Heart right ventricle (tissue), 16 donors: Measurements from ENCODE around the gene ERVV-1. TPM values are rescaled to one million over a fixed set of nuclear protein-coding genes. Genes with fewer than 3 reads are reported as not detected.

Experiments used
- ATAC-seq, 8 donors: fragments of 200-7000 bp; cut with Tn5 transposase; one replicate each; pipeline ENCODE4 v1.9.1; 2020; ENCODE audit warnings: mild to moderate bottlenecking in 8 of 8, moderate library complexity in 8 of 8, moderate number of reproducible peaks in 1 of 8
- DNase-seq, 2 donors: peaks; one replicate each; pipeline ENCODE4 v3.0.0-alpha.2; 2020
- H3K27ac ChIP-seq, 10 donors: fragments of 200-600 bp; sonication (generic) in 2 of 10; one replicate each; pipeline versions ENCODE4 v1.5.0 to v1.8.0; 2020 to 2022; ENCODE audit warnings: mild to moderate bottlenecking in 3 of 10
- H3K27me3 ChIP-seq, 7 donors: fragments of 200-600 bp; one replicate each; pipeline ENCODE4 v1.8.0; 2021 to 2022; ENCODE audit warnings: mild to moderate bottlenecking in 2 of 7
- H3K36me3 ChIP-seq, 9 donors: fragments of 200-600 bp; sonication (generic) in 1 of 9; one replicate each; pipeline versions ENCODE4 v1.5.0 to v1.8.0; 2020 to 2022; ENCODE audit warnings: mild to moderate bottlenecking in 2 of 9
- H3K4me1 ChIP-seq, 9 donors: fragments of 200-600 bp; sonication (generic) in 1 of 9; one replicate each; pipeline versions ENCODE4 v1.5.0 to v1.8.0; 2020 to 2022; ENCODE audit warnings: mild to moderate bottlenecking in 4 of 9
- H3K4me3 ChIP-seq, 10 donors: fragments of 200-600 bp; sonication (generic) in 2 of 10; one replicate each; pipeline versions ENCODE4 v1.5.0 to v1.8.0; 2020 to 2022; ENCODE audit warnings: mild to moderate bottlenecking in 7 of 10, moderate library complexity in 2 of 10
- H3K9me3 ChIP-seq, 11 donors: fragments of 200-600 bp in 10 of 11; sonication (generic) in 2 of 11; one replicate each; pipeline versions ENCODE4 v1.5.0 to v1.8.0; 2013 to 2022; ENCODE audit warnings: mild to moderate bottlenecking in 2 of 11, control low read depth in 1 of 11, moderate library complexity in 1 of 11
- CTCF ChIP-seq, 9 donors: fragments of 200-600 bp; sonication (generic) in 2 of 9; IDR thresholded peaks; one replicate each; pipeline versions ENCODE4 v1.5.0 to v1.8.0; 2021 to 2022; ENCODE audit warnings: antibody characterized with exemption in 9 of 9, mild to moderate bottlenecking in 5 of 9, moderate library complexity in 1 of 9
- WGBS, 2 donors: extraction: QIAGEN DNeasy Blood & Tissue Kit; methylation state at CpG; one replicate each; pipeline ENCODE4 v1.1.7; 2013; ENCODE audit warnings: inconsistent platforms in 1 of 2; 5-methylcytosine and 5-hydroxymethylcytosine counted together
- intact Hi-C, 10 donors: fragments of 100-400 bp; cut with DNase I; formaldehyde crosslinking; loops; one replicate each; pipeline versions ENCODE4 v1.11.1 to v1.14.2; 2022
- polyA plus RNA-seq, 2 donors: library from polyadenylated mRNA; stranded (reverse); fragments of 200-250 nt; gene quantifications; one replicate each; pipeline ENCODE4 v1.2.3, GENCODE V29; 2013
- total RNA-seq, 10 donors: library from RNA; stranded (reverse); fragmentation: NEBNext Ultra II Directional in 3 of 10; extraction: Animal tissue kit (Norgen Biotek cat#: 25700) in 3 of 10; gene quantifications; one replicate each; pipeline versions ENCODE4 v1.2.1 to v1.2.4, GENCODE V29; 2021 to 2023
- donor health status: Arrhythmogenic right ventricular cardiomyopathy.
- donor health status: ischemic (EF 13 %, LVEDD 7.1; RV severe dilation, severe dysfunction).
- donor health status: healthy with polysubstance abuse.
- donor health status: DM: no; HTN: yes; CAD: no.
- donor health status: DM: no; HTN: no; CAD: no.
- donor health status: ischemic (EF 25% LVEDD 6.9; RV normal size, moderate dysfunction).
- donor health status: ischemic (EF 25% LVEDD 5.7; RV mildly dilated, moderate dysfunction).
- donor health status: healthy.
- donor health status: DM: yes; HTN: yes; CAD: no.
- donor health status: Ischemic cardiomyopathy.
- donor health status: ischemic (EF 35%, LVEDD 5.7; RV mildly dilated, moderate dysfunction).
- donor health status: nonischemic (EF 11% LVEDD 7.7; RV severe dilation, severe dysfunction).
- donor health status: DM: yes; HTN: yes; CAD: no.
- donor health status: PGD.
- donor health status: ischemic (EF 29% LVEDD 5.4; RV normal size, mild dysfunction).
- donor health status: nonischemic (EF 23%, LVEDD 6.1; RV moderate dilation, normal function).

The ERVV-1 gene
- total and polyA plus RNA-seq, 12 donors: 0.03 to 0.19 TPM; not detected in 10

GRCh38 chr19:53037101-53038097 is 23.7 kb downstream of the ERVV-1 start:
- H3K27me3 ChIP-seq: peaks cover 0 to 31% (median 0%) of the 10 kb centered on the region in 7 donors
- intact Hi-C loops: no loop called here
- peak overlapping the region in 9 of 10 donors; percentile 8 to 56 (median 41) for H3K4me3 ChIP-seq
- WGBS, 2 donors: 13 to 14% methylated on average over 52 of the region's 52 CpGs
- ATAC-seq: peak in 6 of 8 donors; percentile 45 to 97 (median 72)
- peak overlapping the region in 1 of 10 donors; percentile 17 for H3K27ac ChIP-seq
- H3K36me3 ChIP-seq: no peaks in the 10 kb centered on the region
- H3K4me1 ChIP-seq: no peaks in the 10 kb centered on the region
- TF ChIP-seq CTCF (IDR thresholded peaks at IDR 0.05): no peak
- H3K9me3 ChIP-seq: peaks cover 0 to 77% (median 7%) of the 10 kb centered on the region in 11 donors
- peak; percentile 5 to 38 for DNase-seq

GRCh38 chr19:53041366-53041765 is 27.6 kb downstream of the ERVV-1 start:
- H3K4me1 ChIP-seq: no peaks in the 10 kb centered on the region
- H3K36me3 ChIP-seq: no peaks in the 10 kb centered on the region
- ATAC-seq: no peak
- H3K27ac ChIP-seq: no peak overlapping the region
- peaks cover 0 to 91% (median 7%) of the 10 kb centered on the region in 11 donors for H3K9me3 ChIP-seq
- TF ChIP-seq CTCF (IDR thresholded peaks at IDR 0.05): no peak
- intact Hi-C loops: no loop called here
- 74 to 88% methylated on average over 1 of the region's 1 CpG for WGBS, 2 donors
- no peak for DNase-seq
- H3K27me3 ChIP-seq: peaks cover 0 to 43% (median 0%) of the 10 kb centered on the region in 7 donors
- no peak overlapping the region for H3K4me3 ChIP-seq

GRCh38 chr19:53045536-53045935 is 31.8 kb downstream of the ERVV-1 start:
- intact Hi-C loops: no loop called here
- DNase-seq (no peak), ATAC-seq (no peak)
- Histone ChIP-seq H3K27me3 (peaks cover 0 to 19% (median 0%) of the 10 kb centered on the region in 7 donors), H3K4me1 (no peaks in the 10 kb centered on the region), H3K36me3 (no peaks in the 10 kb centered on the region), H3K9me3 (peaks cover 0 to 80% (median 8%) of the 10 kb centered on the region in 11 donors), H3K4me3 (no peak overlapping the region), H3K27ac (no peak overlapping the region)
- 85% methylated on average over 16 of the region's 16 CpGs for WGBS, 2 donors
- no peak for TF ChIP-seq CTCF (IDR thresholded peaks at IDR 0.05)

- DNase-seq: no peak
- 79 to 92% methylated on average over 2 of the region's 2 CpGs for WGBS, 2 donors
Observed at GRCh38 chr19:53047379-53047778, 33.7 kb downstream of the ERVV-1 start.

More at GRCh38 chr19:53047379-53047778, 33.7 kb downstream of the ERVV-1 start:
- Histone ChIP-seq H3K36me3 (no peaks in the 10 kb centered on the region), H3K9me3 (peaks cover 0 to 81% (median 8%) of the 10 kb centered on the region in 11 donors), H3K27me3 (peaks cover 0 to 19% (median 0%) of the 10 kb centered on the region in 7 donors), H3K27ac (no peak overlapping the region), H3K4me1 (no peaks in the 10 kb centered on the region), H3K4me3 (no peak overlapping the region)
- no peak for TF ChIP-seq CTCF (IDR thresholded peaks at IDR 0.05)
- intact Hi-C loops: no loop called here
- ATAC-seq: no peak
